ENCODE measurements around the gene HNF1A.
A peak's percentile ranks its signal among the peaks of the same experiment; 100 is the strongest.
"Not testable (repeated sequence)": the region's sequence is repeated elsewhere in the genome, so short reads cannot be mapped to it uniquely, and the experiment has no call there.

The HNF1A gene

GRCh38 chr12:121011820-121012219, 33.5 kb downstream of the HNF1A start:
- no peak for DNase-seq (ENCODE audit: low spot score)

GRCh38 chr12:121013715-121014114, 35.4 kb downstream of the HNF1A start:
- DNase-seq (ENCODE audit: low spot score) = no peak

DNA sequence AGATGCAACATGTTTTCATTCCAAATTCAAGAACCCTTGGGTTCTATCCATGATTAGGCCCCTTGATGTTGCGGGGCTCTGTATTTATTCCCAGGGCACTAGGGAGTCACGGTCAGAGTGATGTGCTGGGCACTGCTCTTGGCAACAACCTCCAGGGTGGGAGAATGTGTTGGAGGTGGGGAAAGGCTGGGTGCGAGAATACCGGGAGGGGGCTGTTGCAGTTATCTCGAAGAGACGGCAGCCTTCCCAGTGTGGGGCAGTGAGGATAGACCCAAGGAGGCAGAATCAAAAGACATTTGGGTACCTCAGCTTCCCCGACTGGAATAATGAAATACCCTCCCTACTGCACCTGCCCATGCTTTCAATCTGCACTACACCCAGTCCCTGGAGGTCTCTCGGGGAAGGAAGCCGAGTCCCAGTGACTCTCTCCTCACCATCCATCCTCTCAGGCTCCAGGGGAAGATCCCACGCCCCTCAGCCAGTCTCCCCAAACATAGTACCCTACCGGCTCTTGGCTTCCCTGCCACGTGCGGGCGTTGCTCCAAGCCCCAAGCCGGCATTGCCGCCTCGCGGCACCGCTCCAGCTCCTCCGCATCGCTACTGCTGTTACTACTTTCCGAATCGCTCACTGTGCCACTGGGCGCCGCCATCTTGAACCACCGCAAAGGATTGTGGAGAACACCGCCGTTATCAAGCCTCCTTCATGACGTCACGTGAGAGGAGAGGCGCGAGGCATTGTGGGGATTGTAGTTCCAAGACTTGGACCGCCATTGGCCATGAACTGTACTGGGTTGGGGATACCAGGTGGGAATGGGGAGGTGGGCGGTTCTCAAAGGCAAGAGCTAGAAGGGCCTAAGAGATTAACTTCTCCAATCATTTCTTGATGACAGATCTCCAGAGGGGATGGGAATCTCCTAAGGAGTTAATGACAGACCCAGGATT, 37.8 kb downstream of the HNF1A start, which contains the start of gene C12orf43:
Gene C12orf43, minus strand, starts transcription at position 663 of the 942 bp plus-strand sequence. Its CDS starts 13 bp downstream, at position 650.
- DNase-seq (ENCODE audit: low spot score) = peak; percentile 93

GRCh38 chr12:121017966-121018491, 39.7 kb downstream of the HNF1A start:
- no peak for DNase-seq (ENCODE audit: low spot score)

- no peak for DNase-seq (ENCODE audit: low spot score)
Observed at GRCh38 chr12:121018860-121019617, 40.7 kb downstream of the HNF1A start.

DNA sequence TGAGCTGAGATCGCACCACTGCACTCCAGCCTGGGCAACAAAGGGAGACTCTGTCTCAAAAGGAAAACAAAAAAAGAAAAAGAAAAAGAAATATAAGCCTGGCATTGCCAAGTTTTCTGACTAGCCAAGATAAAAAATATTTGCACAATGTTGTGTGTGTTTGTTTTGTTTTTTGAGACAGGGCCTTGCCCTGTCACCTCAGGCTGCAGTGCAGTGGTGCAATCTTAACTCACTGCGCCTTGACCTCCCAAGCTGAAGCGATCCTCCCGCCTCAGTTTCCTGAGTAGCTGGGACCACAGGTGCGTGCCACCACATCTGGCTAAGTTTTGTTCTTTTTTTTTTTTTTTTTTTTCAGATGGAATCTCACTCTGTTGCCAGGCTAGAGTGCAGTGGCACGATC, 43.4 kb downstream of the HNF1A start:
- DNase-seq (ENCODE audit: low spot score) = no peak

- DNase-seq (ENCODE audit: low spot score) = no peak
Observed at GRCh38 chr12:121022713-121023112, 44.4 kb downstream of the HNF1A start.

- no peak for DNase-seq (ENCODE audit: low spot score)
Observed at GRCh38 chr12:121023799-121024198, 45.5 kb downstream of the HNF1A start.

- DNase-seq (ENCODE audit: low spot score) = no peak
Observed at GRCh38 chr12:121025442-121026226, 47.3 kb downstream of the HNF1A start.

DNA sequence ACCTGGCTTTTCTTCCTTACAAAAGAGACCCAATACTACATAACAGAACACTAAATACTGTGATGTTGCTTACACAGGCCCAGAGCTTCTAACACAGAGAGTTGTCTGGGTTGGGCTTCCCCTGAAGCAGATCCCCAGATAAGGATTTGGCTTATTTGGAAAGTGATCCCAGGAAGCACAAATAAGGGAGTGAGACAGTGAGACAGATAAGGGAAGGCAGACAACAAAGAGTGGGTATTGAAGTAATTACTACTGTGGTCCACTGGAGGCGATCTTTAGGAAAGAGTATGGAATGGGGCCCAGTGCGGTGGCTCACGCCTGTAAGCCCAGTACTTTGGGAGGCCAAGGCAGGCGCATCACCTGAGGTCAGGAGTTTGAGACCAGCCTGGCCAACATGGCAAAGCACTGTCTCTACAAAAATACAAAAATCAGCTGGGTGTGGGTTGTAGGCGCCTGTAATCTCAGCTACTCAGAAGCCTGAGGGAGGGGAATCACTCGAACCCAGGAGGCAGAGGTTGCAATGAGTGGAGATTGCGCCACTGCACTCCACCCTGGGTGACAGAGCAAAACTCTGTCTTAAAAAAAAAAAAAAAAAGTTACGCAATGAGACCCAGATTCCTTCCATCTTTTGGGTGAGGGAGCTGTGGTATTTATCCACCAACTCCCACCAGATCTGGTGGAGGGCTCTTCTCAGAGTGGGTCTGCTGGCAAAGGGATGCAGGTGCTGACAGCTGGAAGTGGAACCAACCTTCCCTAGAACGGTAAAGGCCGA, 48.1 kb downstream of the HNF1A start:
- no peak for DNase-seq (ENCODE audit: low spot score)

- no peak for DNase-seq (ENCODE audit: low spot score)
Observed at GRCh38 chr12:121030576-121031212, 52.4 kb downstream of the HNF1A start.

GRCh38 chr12:121033625-121034349, 55.4 kb downstream of the HNF1A start:
- DNase-seq (ENCODE audit: low spot score) = peak; percentile 59

DNA sequence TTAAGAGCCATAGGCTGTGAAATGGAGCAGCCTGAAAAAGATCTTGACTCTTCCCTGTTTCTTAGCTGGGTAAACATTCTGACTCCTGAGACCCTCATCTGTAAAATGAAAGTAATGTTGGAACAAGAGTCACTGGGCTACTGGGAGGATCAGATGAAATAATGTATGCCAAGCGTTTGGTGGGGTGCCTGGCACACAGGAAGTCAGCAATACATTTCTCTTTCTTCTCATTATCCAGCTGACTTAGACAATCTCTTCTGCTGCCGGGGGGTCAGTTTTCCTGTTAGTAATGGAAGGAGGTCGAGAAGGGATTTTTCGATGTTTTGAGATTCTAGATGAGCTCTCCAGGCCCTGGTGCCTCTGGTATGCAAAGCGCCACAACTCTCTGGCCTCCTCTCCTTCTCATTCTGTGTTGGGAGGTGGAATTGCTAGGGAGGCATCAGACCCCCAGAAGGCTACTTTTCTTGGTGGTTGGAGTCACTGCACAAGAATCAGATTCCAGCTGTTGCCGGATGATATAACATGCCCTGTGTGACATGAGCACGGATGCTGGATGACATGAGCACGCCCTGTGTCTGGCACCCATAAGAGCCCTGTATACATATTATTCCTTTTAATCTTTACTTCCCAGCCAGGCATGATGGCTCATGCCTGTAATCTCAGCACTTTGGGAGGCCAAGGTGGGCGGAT, 56.4 kb downstream of the HNF1A start:
- no peak for DNase-seq (ENCODE audit: low spot score)

GRCh38 chr12:121036810-121037326, 58.5 kb downstream of the HNF1A start:
- peak; percentile 92 for DNase-seq (ENCODE audit: low spot score)

DNA sequence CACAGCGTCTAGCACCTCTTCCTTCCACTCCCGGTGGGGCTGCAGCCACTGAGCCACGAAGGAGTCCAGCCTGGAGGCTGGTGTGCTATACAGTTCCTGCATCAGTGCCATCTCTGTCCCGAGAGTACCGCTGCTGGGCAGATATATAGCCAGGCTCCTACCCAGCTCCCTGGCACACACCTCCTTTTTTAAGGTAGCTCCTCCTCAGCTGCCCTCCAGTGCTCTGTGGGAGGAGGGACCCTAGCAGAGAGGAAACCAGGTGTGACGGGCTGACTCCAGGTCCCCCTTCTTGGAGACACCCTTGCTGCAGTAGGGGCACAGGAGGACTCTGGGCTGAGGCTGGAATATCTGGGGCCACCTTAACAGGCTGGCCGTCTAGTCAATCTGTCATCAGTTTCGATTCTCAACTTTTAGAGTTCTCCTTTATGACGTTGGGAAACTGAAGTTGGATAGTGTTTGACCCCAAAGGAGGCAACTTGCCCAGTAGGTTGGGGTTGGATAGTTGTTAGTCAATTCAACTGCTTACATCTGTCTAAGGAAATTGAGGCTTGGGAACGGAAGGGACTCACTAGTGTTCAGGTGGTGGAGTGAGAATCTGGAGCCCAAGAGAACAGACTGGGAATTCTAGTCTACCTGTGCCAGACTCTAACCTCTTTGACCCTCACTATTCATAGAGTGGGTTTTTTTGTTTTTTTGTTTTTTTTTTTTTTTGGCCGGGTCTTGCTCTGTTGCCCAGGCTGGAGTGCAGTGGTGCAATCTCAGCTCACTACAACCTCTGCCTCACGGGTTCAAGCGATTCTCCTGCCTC, 60.7 kb downstream of the HNF1A start, which contains the start of gene OASL:
Gene OASL, minus strand, starts transcription at position 386 of the 808 bp plus-strand sequence. Its CDS starts 275 bp downstream, at position 111.
- peak; percentile 41 for DNase-seq (ENCODE audit: low spot score)

DNA sequence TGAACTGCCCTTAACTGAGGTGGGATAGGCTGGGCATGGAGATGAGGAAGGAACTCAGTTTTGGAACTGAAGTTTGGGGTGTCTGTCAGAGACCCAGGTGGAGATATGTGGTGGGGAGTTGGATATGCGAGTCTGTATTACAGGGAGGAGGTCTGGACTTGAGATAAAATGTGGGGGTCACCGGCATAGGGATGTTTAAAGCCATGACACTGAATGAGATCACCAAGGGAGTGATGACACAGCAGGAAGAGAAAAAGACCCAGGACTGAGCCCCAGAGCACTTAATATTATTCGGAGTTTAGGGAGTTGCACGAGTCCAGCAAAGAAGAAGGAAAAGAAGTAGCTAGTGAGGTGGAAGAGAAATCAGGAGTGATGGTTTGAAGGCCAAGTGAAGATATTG, 64.7 kb downstream of the HNF1A start:
- DNase-seq (ENCODE audit: low spot score) = no peak

- not testable (repeated sequence) for DNase-seq (ENCODE audit: low spot score)
Observed at GRCh38 chr12:121047400-121047799, 69.1 kb downstream of the HNF1A start.

GRCh38 chr12:121048442-121048841, 70.1 kb downstream of the HNF1A start:
- no peak for DNase-seq (ENCODE audit: low spot score)
